IMR-90 (cell line): Measurements from ENCODE around the gene DBX1. TPM values are rescaled to one million over a fixed set of nuclear protein-coding genes. Genes with fewer than 3 reads are reported as not detected.

Source experiments
- ATAC-seq: fragments of 200-7000 bp; cut with Tn5 transposase; 2 replicates; pipeline ENCODE4 v1.9.1; 2020; ENCODE audit warnings: low read depth, mild to moderate bottlenecking, moderate library complexity
- BruUV-seq: library from RNA; stranded (reverse); fragments of 400-500 nt; replicated peaks from 2 replicates; lab custom pipeline; 2021; lab: Mats Ljungman, UMichigan
- CTCF ChIA-PET: fragments of 300-600 bp; formaldehyde crosslinking; extraction: SDS; loops from one replicate; lab custom pipeline; 2021; ENCODE audit warnings: antibody characterized with exemption; lab: Yijun Ruan, JAX
- POLR2A ChIA-PET: fragments of 300-600 bp; sonication (Branson Sonifier 250); formaldehyde crosslinking; loops from one replicate; lab custom pipeline; 2022; ENCODE audit warnings: antibody characterized with exemption; ENCODE audit not compliant: unreplicated experiment; lab: Charles Lee
- DNase-seq: peaks from one replicate; pipeline ENCODE4 v3.0.0; 2013
- H2AFZ ChIP-seq: replicated peaks from 2 replicates; pipeline ENCODE3; 2013; ENCODE audit warnings: low read length, mild to moderate bottlenecking; ENCODE audit not compliant: poor library complexity
- H2AK5ac ChIP-seq: 2 replicates; pipeline ENCODE4 v1.6.1; 2013; ENCODE audit warnings: low read depth, low read length, inconsistent platforms
- H2AK9ac ChIP-seq: replicated peaks from 2 replicates; pipeline ENCODE3; 2013; ENCODE audit warnings: mild to moderate bottlenecking, low read depth, low read length, moderate library complexity; ENCODE audit not compliant: poor library complexity
- H2BK120ac ChIP-seq: 2 replicates; pipeline ENCODE4 v1.6.1; 2013; ENCODE audit warnings: low read depth, low read length, inconsistent platforms
- H2BK15ac ChIP-seq: 3 replicates; pipeline ENCODE4 v1.6.1; 2013; ENCODE audit warnings: low read depth, low read length, inconsistent platforms
- H2BK20ac ChIP-seq: 2 replicates; pipeline ENCODE4 v1.6.1; 2013; ENCODE audit warnings: low read depth, mild to moderate bottlenecking, inconsistent platforms, low read length, moderate library complexity
- H2BK5ac ChIP-seq: 2 replicates; pipeline ENCODE4 v1.6.1; 2013; ENCODE audit warnings: mild to moderate bottlenecking, low read depth, low read length, inconsistent platforms; ENCODE audit not compliant: poor library complexity, severe bottlenecking
- H3K14ac ChIP-seq: replicated peaks from 2 replicates; pipeline ENCODE4 v1.6.1; 2013; ENCODE audit warnings: low read depth, low read length, inconsistent platforms
- H3K18ac ChIP-seq: 2 replicates; pipeline ENCODE4 v1.6.1; 2013; ENCODE audit warnings: low read depth, low read length, control low read depth
- H3K23ac ChIP-seq: 2 replicates; pipeline ENCODE4 v1.6.1; 2013; ENCODE audit warnings: low read depth, low read length, inconsistent platforms
- H3K27ac ChIP-seq: 2 replicates; pipeline ENCODE4 v1.5.1; 2013; ENCODE audit warnings: mild to moderate bottlenecking, control low read depth, low read length; ENCODE audit not compliant: insufficient read depth
- H3K27me3 ChIP-seq: 2 replicates; pipeline ENCODE4 v1.6.1; 2013; ENCODE audit warnings: low read length; ENCODE audit not compliant: control insufficient read depth, insufficient read depth
- H3K36me3 ChIP-seq: 2 replicates; pipeline ENCODE4 v1.6.1; 2013; ENCODE audit warnings: low read length, mixed read lengths; ENCODE audit not compliant: control insufficient read depth, insufficient read depth
- H3K4ac ChIP-seq: 2 replicates; pipeline ENCODE4 v1.6.1; 2013; ENCODE audit warnings: low read depth, low read length, inconsistent platforms
- H3K4me1 ChIP-seq: 2 replicates; pipeline ENCODE4 v1.6.1; 2013; ENCODE audit warnings: low read length, mixed read lengths; ENCODE audit not compliant: control insufficient read depth, insufficient read depth
- H3K4me2 ChIP-seq: 2 replicates; pipeline ENCODE4 v1.6.1; 2013; ENCODE audit warnings: low read depth, mild to moderate bottlenecking, control low read depth, low read length, moderate library complexity
- H3K4me3 ChIP-seq: 2 replicates; pipeline ENCODE4 v1.5.1; 2013; ENCODE audit warnings: low read depth, mild to moderate bottlenecking, control low read depth, low read length, moderate library complexity; ENCODE audit not compliant: insufficient read depth
- H3K56ac ChIP-seq: 2 replicates; pipeline ENCODE4 v1.6.1; 2013; ENCODE audit warnings: low read length, inconsistent platforms; ENCODE audit not compliant: insufficient read depth; ENCODE audit errors: extremely low read depth
- H3K79me1 ChIP-seq, 2 experiments: 2 replicates each; pipeline ENCODE4 v1.6.1; 2013; ENCODE audit warnings: low read length in 2 of 2, inconsistent platforms in 1 of 2, low read depth in 1 of 2
- H3K9ac ChIP-seq: 2 replicates; pipeline ENCODE4 v1.6.1; 2013; ENCODE audit warnings: low read depth, low read length, control low read depth
- H3K9me1 ChIP-seq: 2 replicates; pipeline ENCODE4 v1.6.1; 2013; ENCODE audit warnings: low read length, inconsistent platforms; ENCODE audit not compliant: insufficient read depth
- H3K9me3 ChIP-seq: 2 replicates; pipeline ENCODE4 v1.6.1; 2013; ENCODE audit warnings: low read length; ENCODE audit not compliant: control insufficient read depth, insufficient read depth
- H4K20me1 ChIP-seq: 2 replicates; pipeline ENCODE4 v1.6.1; 2013; ENCODE audit warnings: low read length, inconsistent platforms; ENCODE audit not compliant: insufficient read depth
- H4K5ac ChIP-seq: 2 replicates; pipeline ENCODE4 v1.6.1; 2013; ENCODE audit warnings: mild to moderate bottlenecking, low read depth, low read length, control low read depth
- H4K8ac ChIP-seq, 2 experiments: 2 replicates each; pipeline ENCODE4 v1.6.1; 2013; ENCODE audit warnings: low read depth in 2 of 2, low read length in 2 of 2, control low read depth in 1 of 2, inconsistent platforms in 1 of 2
- H4K91ac ChIP-seq: 2 replicates; pipeline ENCODE4 v1.6.1; 2013; ENCODE audit warnings: low read depth, low read length, inconsistent platforms; ENCODE audit not compliant: insufficient read depth
- BHLHE40 ChIP-seq: fragments of 150-350 bp; IDR thresholded peaks from 2 replicates; pipeline ENCODE4 v1.6.1; 2016; ENCODE audit warnings: mild to moderate bottlenecking, low read depth, low read length
- CEBPB ChIP-seq: IDR thresholded peaks from 2 replicates; pipeline ENCODE4 v1.6.1; 2012; ENCODE audit warnings: low read depth, low read length, improper control_type of control experiment
- CHD1 ChIP-seq: IDR thresholded peaks from 2 replicates; pipeline ENCODE4 v1.6.1; 2012; ENCODE audit warnings: low read depth, low read length, improper control_type of control experiment
- FOS ChIP-seq: fragments of 150-350 bp; IDR thresholded peaks from 2 replicates; pipeline ENCODE4 v1.6.1; 2016; ENCODE audit warnings: low read depth, low read length
- MAFK ChIP-seq: IDR thresholded peaks from 2 replicates; pipeline ENCODE4 v1.6.1; 2012; ENCODE audit warnings: low read depth, low read length, improper control_type of control experiment
- MAZ ChIP-seq: IDR thresholded peaks from 2 replicates; pipeline ENCODE4 v1.6.1; 2012; ENCODE audit warnings: low read depth, mild to moderate bottlenecking, low read length, improper control_type of control experiment, moderate library complexity, borderline replicate concordance
- MXI1 ChIP-seq: IDR thresholded peaks from 2 replicates; pipeline ENCODE4 v1.6.1; 2012; ENCODE audit warnings: low read depth, mild to moderate bottlenecking, low read length, moderate library complexity, borderline replicate concordance
- NFE2L2 ChIP-seq: fragments of 150-350 bp; IDR thresholded peaks from 2 replicates; pipeline ENCODE4 v1.6.1; 2016; ENCODE audit warnings: low read depth, mild to moderate bottlenecking, low read length
- POLR2A ChIP-seq: IDR thresholded peaks from 2 replicates; pipeline ENCODE4 v1.6.1; 2012; ENCODE audit warnings: mild to moderate bottlenecking, low read depth, low read length
- RAD21 ChIP-seq: IDR thresholded peaks from 2 replicates; pipeline ENCODE4 v1.6.1; 2012; ENCODE audit warnings: low read length, improper control_type of control experiment
- RCOR1 ChIP-seq: IDR thresholded peaks from 2 replicates; pipeline ENCODE4 v1.6.1; 2012; ENCODE audit warnings: mild to moderate bottlenecking, low read length, improper control_type of control experiment; ENCODE audit not compliant: insufficient replicate concordance
- RFX5 ChIP-seq: IDR thresholded peaks from 2 replicates; pipeline ENCODE4 v1.8.0; 2012; ENCODE audit warnings: low read depth, mild to moderate bottlenecking, low read length, moderate library complexity
- SMC3 ChIP-seq: fragments of 150-350 bp; IDR thresholded peaks from 2 replicates; pipeline ENCODE4 v1.6.1; 2016; ENCODE audit warnings: low read depth, mild to moderate bottlenecking, antibody characterized with exemption, low read length, moderate library complexity
- WGBS, 2 experiments: methylation state at CpG; one replicate each; pipeline versions ENCODE4 v1.1.5 to v1.1.7; 2013; ENCODE audit warnings: missing lambda C conversion rate in 2 of 2; ENCODE audit not compliant: insufficient read length in 1 of 2; ENCODE audit errors: extremely low coverage in 2 of 2; 5-methylcytosine and 5-hydroxymethylcytosine counted together
- dilution Hi-C: fragments of 300-500 bp; cut with HindIII; formaldehyde crosslinking; loops from one replicate; pipeline ENCODE4 v1.14.3; 2018; ENCODE audit warnings: low sequenced_read_pairs; ENCODE audit not compliant: unreplicated experiment
- in situ Hi-C: fragments of 300-500 bp; cut with MboI; formaldehyde crosslinking; loops from 3 replicates; pipeline ENCODE4 v1.14.3; 2019; ENCODE audit warnings: low sequenced_read_pairs, inconsistent platforms, mixed read lengths
- intact Hi-C: fragments of 100-400 bp; cut with micrococcal nuclease; formaldehyde crosslinking; loops from 2 replicates; pipeline ENCODE4 v1.10.0; 2022
- polyA plus RNA-seq, 3 experiments: library from polyadenylated mRNA; depleted of rRNA; stranded (reverse); fragments of >200 nt; gene quantifications; 2 replicates each; pipeline ENCODE4 v1.2.3, GENCODE V29; 2012; ENCODE audit warnings: low replicate concordance in 1 of 3
- total RNA-seq: library from RNA; depleted of rRNA; stranded (reverse); fragments of >200 nt; gene quantifications from 2 replicates; pipeline ENCODE4 v1.2.3, GENCODE V29; 2012
- TF ChIP-seq, protein P1 (sequence below): fragments of 150-350 bp; IDR thresholded peaks from 2 replicates; pipeline ENCODE4 v1.6.1; 2016; ENCODE audit warnings: low read depth, mild to moderate bottlenecking, low read length, moderate library complexity, borderline replicate concordance
- TF ChIP-seq, protein P2 (sequence below): conservative IDR thresholded peaks from 2 replicates; pipeline ENCODE4 v1.5.1; 2012; ENCODE audit warnings: mild to moderate bottlenecking, low read depth, low read length, improper control_type of control experiment
- TF ChIP-seq, protein P3 (sequence below): fragments of 150-350 bp; IDR thresholded peaks from 2 replicates; pipeline ENCODE4 v1.6.1; 2017; ENCODE audit warnings: mild to moderate bottlenecking, antibody characterized with exemption, low read length, low read depth

The DBX1 gene
- total and polyA plus RNA-seq, 2 of the 4 experiments (the other 2 are of a cell fraction): not detected

DNA sequence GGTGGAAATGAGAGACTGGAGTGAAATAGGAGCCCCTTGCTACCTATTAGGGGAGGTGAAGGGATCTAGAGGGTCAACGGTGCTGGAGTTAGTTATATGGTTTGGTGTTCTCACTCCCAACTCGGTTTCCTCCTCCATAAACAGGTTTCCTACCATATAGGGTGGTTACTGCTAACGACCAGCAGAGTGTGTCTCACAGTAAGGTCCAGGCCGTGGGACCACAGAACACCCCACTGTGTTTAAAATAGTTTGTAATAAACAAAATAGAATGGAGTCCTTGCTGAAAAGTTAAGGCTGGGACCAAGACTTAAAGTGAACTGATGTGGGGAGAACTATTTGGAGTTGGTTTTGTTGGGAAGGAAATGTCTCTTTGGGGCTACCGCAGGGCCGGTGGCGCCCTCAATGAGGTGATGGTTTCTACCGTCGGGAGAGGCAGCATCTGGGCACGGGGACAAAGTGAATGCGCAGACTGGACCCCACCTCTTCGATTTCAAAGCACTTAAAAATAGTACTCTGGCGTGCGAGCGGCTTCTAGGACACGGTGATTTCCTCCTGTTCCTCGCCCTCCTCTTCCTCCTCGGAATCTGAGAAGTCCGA is 4.5 kb downstream of the DBX1 start:
- no peaks in the 10 kb centered on the region; the same call in 1 of the 2 replicates for H4K20me1 ChIP-seq
- H4K91ac ChIP-seq: no peak overlapping the region
- no peak overlapping the region for H3K9ac ChIP-seq
- no peak overlapping the region for H2AK5ac ChIP-seq
- H2BK5ac ChIP-seq: no peak overlapping the region
- 0% methylated on average over 4 of the region's 19 CpGs; no CpG with 5 or more reads in 1 of the 2 experiments for WGBS, 2 experiments
- H3K9me3 ChIP-seq: peaks cover 8% of the 10 kb centered on the region
- H2BK120ac ChIP-seq: no peak overlapping the region
- no peak overlapping the region for H2AK9ac ChIP-seq
- no peak for DNase-seq
- no peak overlapping the region for H3K4ac ChIP-seq
- no peak for TF ChIP-seq POLR2A
- no peak for TF ChIP-seq MXI1
- no peak for TF ChIP-seq MAZ
- TF ChIP-seq RCOR1: no peak
- no peak for TF ChIP-seq CEBPB
- TF ChIP-seq, protein P1, sequence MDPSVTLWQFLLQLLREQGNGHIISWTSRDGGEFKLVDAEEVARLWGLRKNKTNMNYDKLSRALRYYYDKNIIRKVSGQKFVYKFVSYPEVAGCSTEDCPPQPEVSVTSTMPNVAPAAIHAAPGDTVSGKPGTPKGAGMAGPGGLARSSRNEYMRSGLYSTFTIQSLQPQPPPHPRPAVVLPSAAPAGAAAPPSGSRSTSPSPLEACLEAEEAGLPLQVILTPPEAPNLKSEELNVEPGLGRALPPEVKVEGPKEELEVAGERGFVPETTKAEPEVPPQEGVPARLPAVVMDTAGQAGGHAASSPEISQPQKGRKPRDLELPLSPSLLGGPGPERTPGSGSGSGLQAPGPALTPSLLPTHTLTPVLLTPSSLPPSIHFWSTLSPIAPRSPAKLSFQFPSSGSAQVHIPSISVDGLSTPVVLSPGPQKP: no peak
- TF ChIP-seq RFX5: no peak
- no peak for TF ChIP-seq RAD21
- TF ChIP-seq MAFK: no peak
- TF ChIP-seq NFE2L2: no peak
- no peak for TF ChIP-seq FOS
- TF ChIP-seq BHLHE40: no peak
- no peak for TF ChIP-seq SMC3
- TF ChIP-seq, protein P2, sequence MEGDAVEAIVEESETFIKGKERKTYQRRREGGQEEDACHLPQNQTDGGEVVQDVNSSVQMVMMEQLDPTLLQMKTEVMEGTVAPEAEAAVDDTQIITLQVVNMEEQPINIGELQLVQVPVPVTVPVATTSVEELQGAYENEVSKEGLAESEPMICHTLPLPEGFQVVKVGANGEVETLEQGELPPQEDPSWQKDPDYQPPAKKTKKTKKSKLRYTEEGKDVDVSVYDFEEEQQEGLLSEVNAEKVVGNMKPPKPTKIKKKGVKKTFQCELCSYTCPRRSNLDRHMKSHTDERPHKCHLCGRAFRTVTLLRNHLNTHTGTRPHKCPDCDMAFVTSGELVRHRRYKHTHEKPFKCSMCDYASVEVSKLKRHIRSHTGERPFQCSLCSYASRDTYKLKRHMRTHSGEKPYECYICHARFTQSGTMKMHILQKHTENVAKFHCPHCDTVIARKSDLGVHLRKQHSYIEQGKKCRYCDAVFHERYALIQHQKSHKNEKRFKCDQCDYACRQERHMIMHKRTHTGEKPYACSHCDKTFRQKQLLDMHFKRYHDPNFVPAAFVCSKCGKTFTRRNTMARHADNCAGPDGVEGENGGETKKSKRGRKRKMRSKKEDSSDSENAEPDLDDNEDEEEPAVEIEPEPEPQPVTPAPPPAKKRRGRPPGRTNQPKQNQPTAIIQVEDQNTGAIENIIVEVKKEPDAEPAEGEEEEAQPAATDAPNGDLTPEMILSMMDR: no peak
- TF ChIP-seq CHD1: no peak
- TF ChIP-seq, protein P3, sequence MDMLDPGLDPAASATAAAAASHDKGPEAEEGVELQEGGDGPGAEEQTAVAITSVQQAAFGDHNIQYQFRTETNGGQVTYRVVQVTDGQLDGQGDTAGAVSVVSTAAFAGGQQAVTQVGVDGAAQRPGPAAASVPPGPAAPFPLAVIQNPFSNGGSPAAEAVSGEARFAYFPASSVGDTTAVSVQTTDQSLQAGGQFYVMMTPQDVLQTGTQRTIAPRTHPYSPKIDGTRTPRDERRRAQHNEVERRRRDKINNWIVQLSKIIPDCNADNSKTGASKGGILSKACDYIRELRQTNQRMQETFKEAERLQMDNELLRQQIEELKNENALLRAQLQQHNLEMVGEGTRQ: no peak
- H3K4me3 ChIP-seq: no peak overlapping the region
- H3K18ac ChIP-seq: no peak overlapping the region
- no TSS peak for BruUV-seq
- in situ Hi-C loops: no loop called here
- no peak overlapping the region for H3K23ac ChIP-seq
- peaks cover 64% of the 10 kb centered on the region for H3K27me3 ChIP-seq
- H2BK20ac ChIP-seq: no peak overlapping the region
- ChIA-PET CTCF (interaction anchor here (1.3 kb wide), 1 partner anchor 23 kb away, joined by 4 read pairs; no protein-coding TSS in a partner anchor), POLR2A (no interaction called here)
- no peak for ATAC-seq
- dilution Hi-C loops: no loop called here
- intact Hi-C loops: loop anchor here (10.0 kb wide), 1 partner anchor 439 kb away; the partner anchor contains the start of gene SLC6A5
- no peaks in the 10 kb centered on the region for H3K79me1 ChIP-seq
- no peaks in the 10 kb centered on the region for H3K4me1 ChIP-seq
- H3K36me3 ChIP-seq: no peaks in the 10 kb centered on the region
- H4K8ac ChIP-seq: no peak overlapping the region
- H3K56ac ChIP-seq: no peak overlapping the region
- H4K5ac ChIP-seq: no peak overlapping the region
- no peak overlapping the region for H2BK15ac ChIP-seq
- H3K27ac ChIP-seq: no peak overlapping the region
- H3K4me2 ChIP-seq: no peak overlapping the region
- no peak overlapping the region for H3K14ac ChIP-seq
- H2AFZ ChIP-seq: no peak overlapping the region
- no peaks in the 10 kb centered on the region for H3K9me1 ChIP-seq
